Activated naive CD4-positive, alpha-beta T cell treated with anti-CD3 and anti-CD28 coated beads, Interleukin-2, amount 10 ng/mL, durations not matched to agents 7 days and 5 days (primary cell): ENCODE measurements around the gene CNKSR3.

Experiments used
- CTCF ChIA-PET: fragments of 350-600 bp; sonication (Branson Sonifier 250); formaldehyde crosslinking; loops from one replicate; lab custom pipeline; 2021; ENCODE audit warnings: antibody characterized with exemption; lab: Charles Lee
- DNase-seq: peaks from one replicate; pipeline ENCODE4 v3.0.0-alpha.2; 2020
- H3K27ac Mint-ChIP-seq: one replicate; pipeline ENCODE4 v1.8.0; 2021; ENCODE audit warnings: mild to moderate bottlenecking, moderate library complexity, mixed read lengths
- H3K27me3 Mint-ChIP-seq: one replicate; pipeline ENCODE4 v1.8.0; 2021; ENCODE audit warnings: mild to moderate bottlenecking, mixed read lengths
- H3K36me3 Mint-ChIP-seq: one replicate; pipeline ENCODE4 v1.8.0; 2021; ENCODE audit warnings: mixed read lengths
- H3K4me1 Mint-ChIP-seq: one replicate; pipeline ENCODE4 v1.8.0; 2021; ENCODE audit warnings: mixed read lengths
- H3K4me3 Mint-ChIP-seq: one replicate; pipeline ENCODE4 v1.8.0; 2021; ENCODE audit warnings: mild to moderate bottlenecking, moderate library complexity, mixed read lengths
- H3K9me3 Mint-ChIP-seq: one replicate; pipeline ENCODE4 v1.8.0; 2021; ENCODE audit warnings: mixed read lengths

The CNKSR3 gene

GRCh38 chr6:154487367-154488247 is 22.9 kb downstream of the CNKSR3 start:
- no peak overlapping the region for H3K4me3 Mint-ChIP-seq
- CTCF ChIA-PET, result no interaction called here
- no peaks in the 10 kb centered on the region for H3K9me3 Mint-ChIP-seq
- DNase-seq, result no peak
- no peaks in the 10 kb centered on the region for H3K36me3 Mint-ChIP-seq
- H3K27ac Mint-ChIP-seq, result no peak overlapping the region
- no peaks in the 10 kb centered on the region for H3K4me1 Mint-ChIP-seq
- H3K27me3 Mint-ChIP-seq, result no peaks in the 10 kb centered on the region

- no peak for DNase-seq
- Mint-ChIP-seq H3K4me3 (no peak overlapping the region), H3K36me3 (no peaks in the 10 kb centered on the region), H3K27me3 (no peaks in the 10 kb centered on the region), H3K4me1 (no peaks in the 10 kb centered on the region), H3K9me3 (no peaks in the 10 kb centered on the region), H3K27ac (no peak overlapping the region)
- CTCF ChIA-PET, result no interaction called here
Measured at GRCh38 chr6:154485815-154486214, 24.7 kb downstream of the CNKSR3 start.

- Mint-ChIP-seq H3K4me1 (no peaks in the 10 kb centered on the region), H3K27ac (no peak overlapping the region), H3K9me3 (no peaks in the 10 kb centered on the region), H3K36me3 (no peaks in the 10 kb centered on the region), H3K4me3 (no peak overlapping the region), H3K27me3 (no peaks in the 10 kb centered on the region)
- CTCF ChIA-PET, result no interaction called here
- no peak for DNase-seq
Measured at GRCh38 chr6:154484942-154485341, 25.5 kb downstream of the CNKSR3 start.

GRCh38 chr6:154482858-154483257 is 27.6 kb downstream of the CNKSR3 start:
- peaks cover 5% of the 10 kb centered on the region for H3K27me3 Mint-ChIP-seq
- no peak for DNase-seq
- H3K9me3 Mint-ChIP-seq, result no peaks in the 10 kb centered on the region
- no peak overlapping the region for H3K4me3 Mint-ChIP-seq
- CTCF ChIA-PET, result no interaction called here
- H3K36me3 Mint-ChIP-seq, result no peaks in the 10 kb centered on the region
- H3K4me1 Mint-ChIP-seq, result no peaks in the 10 kb centered on the region
- H3K27ac Mint-ChIP-seq, result no peak overlapping the region

GRCh38 chr6:154481521-154482013 is 28.9 kb downstream of the CNKSR3 start:
- Mint-ChIP-seq H3K4me1 (no peaks in the 10 kb centered on the region), H3K27me3 (peaks cover 5% of the 10 kb centered on the region), H3K36me3 (no peaks in the 10 kb centered on the region), H3K27ac (no peak overlapping the region), H3K9me3 (no peaks in the 10 kb centered on the region), H3K4me3 (no peak overlapping the region)
- no peak for DNase-seq
- CTCF ChIA-PET, result no interaction called here

GRCh38 chr6:154479771-154480639 is 30.5 kb downstream of the CNKSR3 start:
- Mint-ChIP-seq H3K4me1 (no peaks in the 10 kb centered on the region), H3K4me3 (no peak overlapping the region), H3K36me3 (no peaks in the 10 kb centered on the region), H3K27me3 (peaks cover 5% of the 10 kb centered on the region), H3K27ac (no peak overlapping the region), H3K9me3 (no peaks in the 10 kb centered on the region)
- CTCF ChIA-PET, result no interaction called here
- DNase-seq, result no peak

GRCh38 chr6:154479351-154479769 is 31.1 kb downstream of the CNKSR3 start:
- CTCF ChIA-PET, result no interaction called here

GRCh38 chr6:154478701-154479060 is 31.8 kb downstream of the CNKSR3 start:
- no peaks in the 10 kb centered on the region for H3K36me3 Mint-ChIP-seq
- no peak overlapping the region for H3K4me3 Mint-ChIP-seq
- CTCF ChIA-PET, result no interaction called here
- H3K4me1 Mint-ChIP-seq, result no peaks in the 10 kb centered on the region
- H3K27ac Mint-ChIP-seq, result no peak overlapping the region
- DNase-seq, result no peak
- no peaks in the 10 kb centered on the region for H3K9me3 Mint-ChIP-seq
- peaks cover 5% of the 10 kb centered on the region for H3K27me3 Mint-ChIP-seq

More at GRCh38 chr6:154479351-154479769, 31.1 kb downstream of the CNKSR3 start:
- Mint-ChIP-seq H3K27ac (no peak overlapping the region), H3K4me1 (no peaks in the 10 kb centered on the region), H3K36me3 (no peaks in the 10 kb centered on the region), H3K9me3 (no peaks in the 10 kb centered on the region), H3K4me3 (no peak overlapping the region), H3K27me3 (peaks cover 5% of the 10 kb centered on the region)
- no peak for DNase-seq

GRCh38 chr6:154478021-154478700 is 32.3 kb downstream of the CNKSR3 start:
- H3K4me1 Mint-ChIP-seq, result no peaks in the 10 kb centered on the region
- CTCF ChIA-PET, result no interaction called here
- no peaks in the 10 kb centered on the region for H3K9me3 Mint-ChIP-seq
- no peak for DNase-seq
- H3K4me3 Mint-ChIP-seq, result no peak overlapping the region
- H3K36me3 Mint-ChIP-seq, result no peaks in the 10 kb centered on the region
- no peak overlapping the region for H3K27ac Mint-ChIP-seq
- peaks cover 5% of the 10 kb centered on the region for H3K27me3 Mint-ChIP-seq

- H3K36me3 Mint-ChIP-seq, result no peaks in the 10 kb centered on the region
- H3K4me1 Mint-ChIP-seq, result no peaks in the 10 kb centered on the region
- H3K27me3 Mint-ChIP-seq, result peaks cover 5% of the 10 kb centered on the region
- H3K4me3 Mint-ChIP-seq, result no peak overlapping the region
- DNase-seq, result no peak
- no peak overlapping the region for H3K27ac Mint-ChIP-seq
- no peaks in the 10 kb centered on the region for H3K9me3 Mint-ChIP-seq
- CTCF ChIA-PET, result no interaction called here
Measured at GRCh38 chr6:154476494-154476893, 34.0 kb downstream of the CNKSR3 start.

GRCh38 chr6:154474648-154475428 is 35.6 kb downstream of the CNKSR3 start:
- no peak overlapping the region for H3K4me3 Mint-ChIP-seq
- H3K9me3 Mint-ChIP-seq, result peaks cover 4% of the 10 kb centered on the region
- H3K27me3 Mint-ChIP-seq, result peaks cover 5% of the 10 kb centered on the region
- no peaks in the 10 kb centered on the region for H3K4me1 Mint-ChIP-seq
- DNase-seq, result no peak
- no peaks in the 10 kb centered on the region for H3K36me3 Mint-ChIP-seq
- CTCF ChIA-PET, result no interaction called here
- H3K27ac Mint-ChIP-seq, result no peak overlapping the region

GRCh38 chr6:154473324-154473723 is 37.2 kb downstream of the CNKSR3 start:
- Mint-ChIP-seq H3K4me1 (no peaks in the 10 kb centered on the region), H3K27me3 (peaks cover 4% of the 10 kb centered on the region), H3K27ac (no peak overlapping the region), H3K36me3 (no peaks in the 10 kb centered on the region), H3K9me3 (peaks cover 4% of the 10 kb centered on the region), H3K4me3 (no peak overlapping the region)
- DNase-seq, result no peak
- CTCF ChIA-PET, result no interaction called here

GRCh38 chr6:154471609-154472362 is 38.7 kb downstream of the CNKSR3 start:
- CTCF ChIA-PET, result interaction anchor here (1.5 kb wide), 1 partner anchor 11 kb away, joined by 3 read pairs; no protein-coding TSS in a partner anchor
- H3K27me3 Mint-ChIP-seq, result peaks cover under 1% of the 10 kb centered on the region
- no peak overlapping the region for H3K27ac Mint-ChIP-seq
- no peaks in the 10 kb centered on the region for H3K36me3 Mint-ChIP-seq
- no peak for DNase-seq
- H3K9me3 Mint-ChIP-seq, result peaks cover 4% of the 10 kb centered on the region
- no peaks in the 10 kb centered on the region for H3K4me1 Mint-ChIP-seq
- H3K4me3 Mint-ChIP-seq, result no peak overlapping the region
